PFSK-1 (cell line): ENCODE data around the gene FRMD4A.

Experiments
- FOXP2 ChIP-seq: optimal IDR thresholded peaks from 2 replicates; pipeline ENCODE3; 2011; ENCODE audit warnings: borderline replicate concordance, control low read depth, inconsistent platforms; ENCODE audit not compliant: insufficient read depth; ENCODE audit errors: extremely low read length, extremely low read depth
- POLR2AphosphoS5 ChIP-seq: IDR thresholded peaks from 2 replicates; pipeline ENCODE4 v1.6.1; 2012; ENCODE audit warnings: low read depth, mild to moderate bottlenecking, control low read depth, low read length, moderate library complexity
- SIN3A ChIP-seq: IDR thresholded peaks from 2 replicates; pipeline ENCODE4 v1.6.1; 2012; ENCODE audit warnings: mild to moderate bottlenecking, low read length, moderate library complexity, borderline replicate concordance; ENCODE audit not compliant: insufficient read depth
- TAF1 ChIP-seq: IDR thresholded peaks from 2 replicates; pipeline ENCODE4 v1.6.1; 2012; ENCODE audit warnings: low read length, control low read depth, borderline replicate concordance; ENCODE audit not compliant: insufficient read depth
- TF ChIP-seq, protein P1 (sequence below), 2 experiments: IDR thresholded peaks; 2 replicates each; pipeline versions ENCODE4 v1.6.1 to v1.8.0; 2011 to 2012; ENCODE audit warnings: low read depth in 2 of 2, low read length in 2 of 2, control low read depth in 1 of 2, inconsistent platforms in 1 of 2, mild to moderate bottlenecking in 1 of 2, moderate library complexity in 1 of 2; ENCODE audit not compliant: insufficient read depth in 1 of 2

FRMD4A gene

GRCh38 chr10:13699216-13699615, 631.5 kb downstream of the FRMD4A start:
- TF ChIP-seq FOXP2 = no peak

DNA sequence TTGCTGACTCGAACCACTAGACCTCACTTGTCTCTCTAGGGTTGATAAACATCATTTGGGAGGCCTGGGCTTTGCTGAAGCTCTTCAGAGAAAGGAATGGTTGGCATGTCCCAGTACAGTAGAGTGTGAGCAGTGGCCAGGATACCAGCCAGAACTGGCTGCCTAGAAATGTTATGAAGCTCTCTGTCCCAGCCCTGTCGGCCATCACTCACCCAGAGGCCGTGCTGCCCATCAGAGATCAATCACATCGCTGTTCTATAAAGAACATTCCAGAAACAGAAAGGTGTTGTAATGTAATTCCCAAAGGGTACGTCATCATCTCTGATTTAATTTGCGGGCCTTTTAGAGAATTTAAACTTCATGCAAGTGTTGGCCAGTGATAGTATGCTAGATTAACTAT, 632.5 kb downstream of the FRMD4A start:
- TF ChIP-seq POLR2AphosphoS5 = no peak
- TF ChIP-seq, protein P1, sequence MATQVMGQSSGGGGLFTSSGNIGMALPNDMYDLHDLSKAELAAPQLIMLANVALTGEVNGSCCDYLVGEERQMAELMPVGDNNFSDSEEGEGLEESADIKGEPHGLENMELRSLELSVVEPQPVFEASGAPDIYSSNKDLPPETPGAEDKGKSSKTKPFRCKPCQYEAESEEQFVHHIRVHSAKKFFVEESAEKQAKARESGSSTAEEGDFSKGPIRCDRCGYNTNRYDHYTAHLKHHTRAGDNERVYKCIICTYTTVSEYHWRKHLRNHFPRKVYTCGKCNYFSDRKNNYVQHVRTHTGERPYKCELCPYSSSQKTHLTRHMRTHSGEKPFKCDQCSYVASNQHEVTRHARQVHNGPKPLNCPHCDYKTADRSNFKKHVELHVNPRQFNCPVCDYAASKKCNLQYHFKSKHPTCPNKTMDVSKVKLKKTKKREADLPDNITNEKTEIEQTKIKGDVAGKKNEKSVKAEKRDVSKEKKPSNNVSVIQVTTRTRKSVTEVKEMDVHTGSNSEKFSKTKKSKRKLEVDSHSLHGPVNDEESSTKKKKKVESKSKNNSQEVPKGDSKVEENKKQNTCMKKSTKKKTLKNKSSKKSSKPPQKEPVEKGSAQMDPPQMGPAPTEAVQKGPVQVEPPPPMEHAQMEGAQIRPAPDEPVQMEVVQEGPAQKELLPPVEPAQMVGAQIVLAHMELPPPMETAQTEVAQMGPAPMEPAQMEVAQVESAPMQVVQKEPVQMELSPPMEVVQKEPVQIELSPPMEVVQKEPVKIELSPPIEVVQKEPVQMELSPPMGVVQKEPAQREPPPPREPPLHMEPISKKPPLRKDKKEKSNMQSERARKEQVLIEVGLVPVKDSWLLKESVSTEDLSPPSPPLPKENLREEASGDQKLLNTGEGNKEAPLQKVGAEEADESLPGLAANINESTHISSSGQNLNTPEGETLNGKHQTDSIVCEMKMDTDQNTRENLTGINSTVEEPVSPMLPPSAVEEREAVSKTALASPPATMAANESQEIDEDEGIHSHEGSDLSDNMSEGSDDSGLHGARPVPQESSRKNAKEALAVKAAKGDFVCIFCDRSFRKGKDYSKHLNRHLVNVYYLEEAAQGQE (IDR thresholded peaks at IDR 0.05; ENCODE audit: insufficient read depth in 1 of 2, low read depth in 2 of 2, low read length in 2 of 2) = no peak
- TF ChIP-seq SIN3A = no peak
- TF ChIP-seq TAF1 = no peak
- TF ChIP-seq FOXP2 = no peak

GRCh38 chr10:13696071-13696470, 634.7 kb downstream of the FRMD4A start:
- TF ChIP-seq TAF1 (no peak), POLR2AphosphoS5 (no peak), SIN3A (no peak), FOXP2 (no peak)
- TF ChIP-seq, protein P1 (IDR thresholded peaks at IDR 0.05; ENCODE audit: insufficient read depth in 1 of 2, low read depth in 2 of 2, low read length in 2 of 2) = no peak

DNA sequence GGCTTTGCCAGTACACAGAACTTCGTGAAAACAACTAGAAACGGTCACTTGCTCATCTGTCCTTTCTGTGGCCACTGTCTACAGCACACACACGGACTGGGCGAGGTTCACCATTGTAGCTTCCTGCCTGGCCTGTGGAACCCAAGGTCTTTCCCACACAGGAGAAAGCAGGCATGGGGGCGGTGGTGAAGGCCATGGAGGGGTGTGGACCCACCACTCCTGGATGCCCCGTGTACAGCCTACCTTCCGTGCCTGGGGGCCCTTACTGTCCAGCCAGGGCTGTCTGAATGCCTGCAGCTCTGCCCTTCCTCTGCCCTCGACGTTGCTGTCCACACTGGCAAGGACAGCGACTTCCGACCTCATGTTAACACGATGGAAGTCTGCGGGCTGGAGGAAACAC, 635.1 kb downstream of the FRMD4A start:
- TF ChIP-seq, protein P1 (IDR thresholded peaks at IDR 0.05; ENCODE audit: insufficient read depth in 1 of 2, low read depth in 2 of 2, low read length in 2 of 2) = no peak
- no peak for TF ChIP-seq POLR2AphosphoS5
- TF ChIP-seq SIN3A = no peak
- no peak for TF ChIP-seq FOXP2
- no peak for TF ChIP-seq TAF1

- no peak for TF ChIP-seq FOXP2
- TF ChIP-seq, protein P1 (IDR thresholded peaks at IDR 0.05; ENCODE audit: insufficient read depth in 1 of 2, low read depth in 2 of 2, low read length in 2 of 2) = no peak
- no peak for TF ChIP-seq POLR2AphosphoS5
- TF ChIP-seq SIN3A = no peak
- no peak for TF ChIP-seq TAF1
Measured at GRCh38 chr10:13693783-13694700, 636.7 kb downstream of the FRMD4A start.
